ENCODE measurements around the gene GKN1.

GRCh38 chr2:69026691-69027459 is 52.4 kb downstream of the GKN1 start:
- TF ChIP-seq CTCF (IDR thresholded peaks at IDR 0.05; ENCODE audit: poor library complexity, severe bottlenecking) (no peak), SMC3 (conservative IDR thresholded peaks at IDR 0.05; ENCODE audit: poor library complexity) (no peak), POLR2AphosphoS5 (IDR thresholded peaks at IDR 0.05) (no peak), TAF1 (IDR thresholded peaks at IDR 0.05; ENCODE audit: low read depth) (no peak)
